Pancreas (tissue), 10 donors: Measurements from ENCODE around the gene HELZ. TPM values are rescaled to one million over a fixed set of nuclear protein-coding genes. Genes with fewer than 3 reads are reported as not detected.

Source experiments
- ATAC-seq, 4 donors: fragments of 200-7000 bp; cut with Tn5 transposase; one replicate each; pipeline versions ENCODE4 v1.8.0 to v1.9.1; 2020; ENCODE audit warnings: mild to moderate bottlenecking in 4 of 4, moderate library complexity in 4 of 4
- DNase-seq, 6 donors: peaks; one replicate each; pipeline ENCODE4 v3.0.0-alpha.2; 2020
- FAIRE-seq: peaks from 2 replicates; lab custom pipeline; 2012; peaks lifted over from hg19 to GRCh38; lab: Jason Lieb, UNC
- H3K27ac ChIP-seq, 4 donors: fragments of 200-600 bp; sonication (generic); 1 replicate in 3 of 4; 2 replicates in 1 of 4; pipeline versions ENCODE4 v1.5.0 to v1.8.0; 2020
- H3K27me3 ChIP-seq, 4 donors: fragments of 200-600 bp; one replicate each; pipeline ENCODE4 v1.8.0; 2021
- H3K36me3 ChIP-seq, 3 donors: fragments of 200-600 bp; sonication (generic) in 1 of 3; one replicate each; pipeline versions ENCODE4 v1.5.0 to v1.8.0; 2020 to 2021
- H3K4me1 ChIP-seq, 3 donors: fragments of 200-600 bp; one replicate each; pipeline ENCODE4 v1.8.0; 2021
- H3K4me3 ChIP-seq, 4 donors: fragments of 200-600 bp; sonication (generic) in 2 of 4; one replicate each; pipeline versions ENCODE4 v1.5.0 to v1.8.0; 2020 to 2021
- H3K9me3 ChIP-seq, 4 donors: fragments of 200-600 bp; one replicate each; pipeline ENCODE4 v1.8.0; 2021
- CTCF ChIP-seq, 4 donors: fragments of 200-600 bp; sonication (generic) in 3 of 4; IDR thresholded peaks; one replicate each; pipeline versions ENCODE4 v1.5.0 to v1.8.0; 2021; ENCODE audit warnings: antibody characterized with exemption in 4 of 4
- WGBS, 2 donors: extraction: QIAGEN DNeasy Blood & Tissue Kit; methylation state at CpG; one replicate each; pipeline ENCODE4 v1.1.7; 2013; 5-methylcytosine and 5-hydroxymethylcytosine counted together
- intact Hi-C, 3 donors: fragments of 100-400 bp; cut with DNase I; formaldehyde crosslinking; loops; one replicate each; pipeline versions ENCODE4 v1.11.1 to v1.14.2; 2022
- polyA plus RNA-seq, 2 donors: library from polyadenylated mRNA; stranded (reverse); fragments of 200-250 nt; gene quantifications; one replicate each; pipeline ENCODE4 v1.2.3, GENCODE V29; 2013
- total RNA-seq, 6 donors: library from RNA; stranded (reverse); fragmentation: NEBNext Ultra II Directional in 4 of 6; extraction: Animal tissue kit (Norgen Biotek cat#: 25700) in 4 of 6; gene quantifications; one replicate each; pipeline versions ENCODE4 v1.2.1 to v1.2.4, GENCODE V29; 2021 to 2023
- donor health status: healthy with polysubstance abuse.
- donor health status: DM: no; HTN: no; CAD: no; lungs with moderate emphysema.
- donor health status: DM: no; HTN: no; CAD: no.
- donor health status: control.
- donor health status: control.
- donor health status: Bipolar disorder and iron deficiency.
- donor health status: DM: yes; HTN: yes; CAD: no.
- donor health status: DM: no; HTN: no; CAD: no.
- donor health status: DM: no; HTN: no; CAD: no.
- donor health status: DM: yes; HTN: yes; CAD: no.

HELZ gene
- total and polyA plus RNA-seq, 8 donors: 4.1 to 36.6 (median 23.9) TPM

GRCh38 chr17:67054608-67055007 lies 190.4 kb downstream of the HELZ start:
- no peaks in the 10 kb centered on the region for H3K9me3 ChIP-seq
- no peak overlapping the region for H3K4me3 ChIP-seq
- H3K36me3 ChIP-seq: no peaks in the 10 kb centered on the region
- ATAC-seq (no peak), DNase-seq (no peak), FAIRE-seq (no peak)
- H3K27me3 ChIP-seq: no peaks in the 10 kb centered on the region
- no peak for TF ChIP-seq CTCF (IDR thresholded peaks at IDR 0.05)
- WGBS, 2 donors: 74 to 88% methylated on average over 5 of the region's 5 CpGs
- no peaks in the 10 kb centered on the region for H3K4me1 ChIP-seq
- intact Hi-C loops: no loop called here
- no peak overlapping the region for H3K27ac ChIP-seq

GRCh38 chr17:67054011-67054591 lies 190.9 kb downstream of the HELZ start:
- H3K27me3 ChIP-seq: no peaks in the 10 kb centered on the region
- no peak for TF ChIP-seq CTCF (IDR thresholded peaks at IDR 0.05)
- H3K4me1 ChIP-seq: no peaks in the 10 kb centered on the region
- 89 to 90% methylated on average over 19 of the region's 19 CpGs for WGBS, 2 donors
- FAIRE-seq (no peak), DNase-seq (no peak), ATAC-seq (no peak)
- H3K9me3 ChIP-seq: no peaks in the 10 kb centered on the region
- H3K27ac ChIP-seq: no peak overlapping the region
- H3K4me3 ChIP-seq: no peak overlapping the region
- intact Hi-C loops: no loop called here
- no peaks in the 10 kb centered on the region for H3K36me3 ChIP-seq

GRCh38 chr17:67053438-67054000 lies 191.5 kb downstream of the HELZ start:
- TF ChIP-seq CTCF (IDR thresholded peaks at IDR 0.05): no peak
- Histone ChIP-seq H3K27me3 (no peaks in the 10 kb centered on the region), H3K9me3 (no peaks in the 10 kb centered on the region), H3K36me3 (no peaks in the 10 kb centered on the region), H3K4me3 (no peak overlapping the region), H3K4me1 (no peaks in the 10 kb centered on the region), H3K27ac (no peak overlapping the region)
- no peak for FAIRE-seq
- intact Hi-C loops: no loop called here
- no peak for DNase-seq
- WGBS, 2 donors: 86 to 88% methylated on average over 9 of the region's 9 CpGs
- no peak for ATAC-seq

GRCh38 chr17:67052720-67053437 lies 192.1 kb downstream of the HELZ start:
- no peaks in the 10 kb centered on the region for H3K9me3 ChIP-seq
- intact Hi-C loops: no loop called here
- TF ChIP-seq CTCF (IDR thresholded peaks at IDR 0.05): no peak
- H3K4me3 ChIP-seq: no peak overlapping the region
- no peak overlapping the region for H3K27ac ChIP-seq
- 92 to 97% methylated on average over 9 of the region's 9 CpGs for WGBS, 2 donors
- H3K4me1 ChIP-seq: no peaks in the 10 kb centered on the region
- H3K36me3 ChIP-seq: no peaks in the 10 kb centered on the region
- ATAC-seq (no peak), FAIRE-seq (no peak), DNase-seq (no peak)
- no peaks in the 10 kb centered on the region for H3K27me3 ChIP-seq

- Histone ChIP-seq H3K4me3 (no peak overlapping the region), H3K36me3 (no peaks in the 10 kb centered on the region), H3K4me1 (no peaks in the 10 kb centered on the region), H3K9me3 (no peaks in the 10 kb centered on the region), H3K27ac (no peak overlapping the region), H3K27me3 (no peaks in the 10 kb centered on the region)
- no peak for TF ChIP-seq CTCF (IDR thresholded peaks at IDR 0.05)
- FAIRE-seq (no peak), DNase-seq (no peak), ATAC-seq (no peak)
- intact Hi-C loops: no loop called here
- WGBS, 2 donors: 94 to 97% methylated on average over 5 of the region's 5 CpGs
Measured at GRCh38 chr17:67051837-67052236, 193.2 kb downstream of the HELZ start.
